ENCODE data around the gene GUCA1A. TPM values are rescaled to one million over a fixed set of nuclear protein-coding genes. Genes with fewer than 3 reads are reported as not detected.

The GUCA1A gene
- total RNA-seq, 4 donors from 2014 or later, result not detected

- H3K36me3 ChIP-seq, result no peaks in the 10 kb centered on the region
- intact Hi-C loops (cut with DNase I), result no loop called here
- H3K27ac ChIP-seq (replicated peaks in 1 of 4), result no peak overlapping the region
- peaks cover 7 to 10% (median 9%) of the 10 kb centered on the region in 4 donors for H3K4me1 ChIP-seq
- no peaks in the 10 kb centered on the region for H3K9me3 ChIP-seq
- H3K4me3 ChIP-seq, result no peak overlapping the region
- WGBS, result 88% methylated on average over 7 of the region's 7 CpGs
- H3K27me3 ChIP-seq, result peaks cover 0 to 29% (median 8%) of the 10 kb centered on the region in 4 donors
- DNase-seq (ENCODE audit: extremely low spot score), result no peak
- no peak for TF ChIP-seq POLR2AphosphoS5 (IDR thresholded peaks at IDR 0.05)
These were observed 35.9 kb upstream of the GUCA1A start for GRCh38 chr6:42137194-42137753.

- Histone ChIP-seq H3K9me3 (no peaks in the 10 kb centered on the region), H3K27ac (replicated peaks in 1 of 4) (no peak overlapping the region), H3K36me3 (no peaks in the 10 kb centered on the region), H3K27me3 (peaks cover 0 to 38% (median 16%) of the 10 kb centered on the region in 4 donors), H3K4me1 (peaks cover 12 to 17% (median 14%) of the 10 kb centered on the region in 4 donors), H3K4me3 (no peak overlapping the region)
- WGBS, result 98% methylated on average over 6 of the region's 6 CpGs
- no peak for DNase-seq (ENCODE audit: extremely low spot score)
- intact Hi-C loops (cut with DNase I), result no loop called here
- TF ChIP-seq POLR2AphosphoS5 (IDR thresholded peaks at IDR 0.05) (no peak), EP300 (IDR thresholded peaks at IDR 0.05) (no peak), POLR2A (IDR thresholded peaks at IDR 0.05; ENCODE audit: low read depth) (no peak)
- TF ChIP-seq, protein P1, sequence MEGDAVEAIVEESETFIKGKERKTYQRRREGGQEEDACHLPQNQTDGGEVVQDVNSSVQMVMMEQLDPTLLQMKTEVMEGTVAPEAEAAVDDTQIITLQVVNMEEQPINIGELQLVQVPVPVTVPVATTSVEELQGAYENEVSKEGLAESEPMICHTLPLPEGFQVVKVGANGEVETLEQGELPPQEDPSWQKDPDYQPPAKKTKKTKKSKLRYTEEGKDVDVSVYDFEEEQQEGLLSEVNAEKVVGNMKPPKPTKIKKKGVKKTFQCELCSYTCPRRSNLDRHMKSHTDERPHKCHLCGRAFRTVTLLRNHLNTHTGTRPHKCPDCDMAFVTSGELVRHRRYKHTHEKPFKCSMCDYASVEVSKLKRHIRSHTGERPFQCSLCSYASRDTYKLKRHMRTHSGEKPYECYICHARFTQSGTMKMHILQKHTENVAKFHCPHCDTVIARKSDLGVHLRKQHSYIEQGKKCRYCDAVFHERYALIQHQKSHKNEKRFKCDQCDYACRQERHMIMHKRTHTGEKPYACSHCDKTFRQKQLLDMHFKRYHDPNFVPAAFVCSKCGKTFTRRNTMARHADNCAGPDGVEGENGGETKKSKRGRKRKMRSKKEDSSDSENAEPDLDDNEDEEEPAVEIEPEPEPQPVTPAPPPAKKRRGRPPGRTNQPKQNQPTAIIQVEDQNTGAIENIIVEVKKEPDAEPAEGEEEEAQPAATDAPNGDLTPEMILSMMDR (IDR thresholded peaks at IDR 0.05), result no peak
These were observed 35.0 kb upstream of the GUCA1A start for GRCh38 chr6:42138190-42138589.

DNA sequence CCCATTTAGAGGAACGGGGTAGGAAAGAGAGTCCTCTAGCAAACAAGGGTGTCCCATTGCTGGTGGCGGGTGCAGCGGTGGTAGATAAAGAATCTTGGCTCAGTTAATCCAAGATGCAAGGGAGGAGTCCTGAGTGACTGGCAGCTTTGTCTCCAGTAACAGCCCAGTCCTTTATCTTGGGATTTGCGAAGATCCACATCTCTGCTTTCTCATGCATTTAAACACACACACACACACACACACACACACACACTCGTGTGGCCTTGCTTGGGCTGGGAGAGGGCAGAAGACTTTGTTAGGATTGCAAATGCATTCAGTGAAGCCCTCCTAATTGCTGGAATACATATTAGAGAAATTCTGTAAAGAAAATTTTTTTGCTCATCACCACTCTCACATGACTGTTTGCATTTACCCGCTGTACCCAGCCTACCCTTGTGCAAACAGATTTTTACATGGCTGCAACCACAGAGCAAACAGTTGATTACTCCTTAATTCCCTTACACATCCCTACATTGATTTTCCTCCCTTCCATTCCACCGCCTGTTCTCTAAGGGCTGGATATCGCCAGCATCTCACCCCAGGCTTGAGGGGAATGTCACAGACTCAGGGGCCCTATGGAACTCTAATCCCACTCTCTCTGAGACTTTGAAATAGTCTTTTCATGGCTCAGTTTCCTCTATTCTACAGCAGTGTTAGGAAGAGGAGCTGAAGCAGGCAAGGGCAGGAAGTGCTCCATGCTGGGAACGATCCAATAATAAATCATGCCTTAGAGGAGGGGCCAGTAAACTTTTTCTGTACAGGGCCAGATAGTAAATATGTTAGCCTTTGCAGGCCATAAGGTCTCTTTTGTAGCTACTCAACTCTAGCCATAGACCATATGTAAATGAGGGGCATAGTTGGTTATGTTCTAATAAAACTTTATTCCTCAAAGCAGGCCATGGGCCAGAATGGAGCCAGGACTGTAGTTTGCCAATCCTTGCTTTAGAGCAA lies 34.2 kb upstream of the GUCA1A start:
- WGBS, result 86% methylated on average over 9 of the region's 9 CpGs
- no peak for DNase-seq (ENCODE audit: extremely low spot score)
- H3K36me3 ChIP-seq, result no peaks in the 10 kb centered on the region
- peaks cover 0 to 44% (median 20%) of the 10 kb centered on the region in 4 donors for H3K27me3 ChIP-seq
- peaks cover 12 to 17% (median 14%) of the 10 kb centered on the region in 4 donors for H3K4me1 ChIP-seq
- H3K27ac ChIP-seq (replicated peaks in 1 of 4), result no peak overlapping the region
- intact Hi-C loops (cut with DNase I), result no loop called here
- H3K4me3 ChIP-seq, result no peak overlapping the region
- no peak for TF ChIP-seq EP300 (IDR thresholded peaks at IDR 0.05)
- TF ChIP-seq POLR2AphosphoS5 (IDR thresholded peaks at IDR 0.05), result no peak
- TF ChIP-seq, protein P1 (IDR thresholded peaks at IDR 0.05), result no peak
- no peak for TF ChIP-seq POLR2A (IDR thresholded peaks at IDR 0.05; ENCODE audit: low read depth)
- no peaks in the 10 kb centered on the region for H3K9me3 ChIP-seq

GRCh38 chr6:42140032-42140431 lies 33.1 kb upstream of the GUCA1A start:
- WGBS, result 95% methylated on average over 4 of the region's 5 CpGs
- no peak for DNase-seq (ENCODE audit: extremely low spot score)
- TF ChIP-seq POLR2AphosphoS5 (IDR thresholded peaks at IDR 0.05) (no peak), POLR2A (IDR thresholded peaks at IDR 0.05; ENCODE audit: low read depth) (no peak)
- peaks cover 0 to 54% (median 20%) of the 10 kb centered on the region in 4 donors for H3K27me3 ChIP-seq
- H3K36me3 ChIP-seq, result no peaks in the 10 kb centered on the region
- H3K9me3 ChIP-seq, result no peaks in the 10 kb centered on the region
- H3K4me3 ChIP-seq, result no peak overlapping the region
- H3K4me1 ChIP-seq, result peaks cover 12 to 17% (median 14%) of the 10 kb centered on the region in 4 donors
- intact Hi-C loops (cut with DNase I), result no loop called here
- no peak overlapping the region for H3K27ac ChIP-seq (replicated peaks in 1 of 4)

- H3K27ac ChIP-seq (replicated peaks in 1 of 4), result peak overlapping the region in 1 of 4 donors; percentile 72
These were observed 32.2 kb upstream of the GUCA1A start for GRCh38 chr6:42140756-42141602.

More at GRCh38 chr6:42140756-42141602, 32.2 kb upstream of the GUCA1A start:
- H3K9me3 ChIP-seq, result no peaks in the 10 kb centered on the region
- peaks cover 0 to 62% (median 20%) of the 10 kb centered on the region in 4 donors for H3K27me3 ChIP-seq
- intact Hi-C loops (cut with DNase I), result no loop called here
- H3K4me1 ChIP-seq, result peaks cover 12 to 17% (median 14%) of the 10 kb centered on the region in 4 donors
- 69% methylated on average over 7 of the region's 9 CpGs for whole genome bisulfite sequencing
- no peak for TF ChIP-seq POLR2AphosphoS5 (IDR thresholded peaks at IDR 0.05)
- TF ChIP-seq EP300 (IDR thresholded peaks at IDR 0.05), result no peak
- TF ChIP-seq POLR2A (IDR thresholded peaks at IDR 0.05; ENCODE audit: low read depth), result no peak
- TF ChIP-seq, protein P1 (IDR thresholded peaks at IDR 0.05), result no peak
- peak overlapping the region in 2 of 4 donors; percentile 52 to 64 for H3K4me3 ChIP-seq
- DNase-seq (ENCODE audit: extremely low spot score), result no peak
- H3K36me3 ChIP-seq, result no peaks in the 10 kb centered on the region
